ENCODE data around the gene XPR1.
"Not testable (repeated sequence)": the region's sequence is repeated elsewhere in the genome, so short reads cannot be mapped to it uniquely, and the experiment has no call there.

XPR1 gene

DNA sequence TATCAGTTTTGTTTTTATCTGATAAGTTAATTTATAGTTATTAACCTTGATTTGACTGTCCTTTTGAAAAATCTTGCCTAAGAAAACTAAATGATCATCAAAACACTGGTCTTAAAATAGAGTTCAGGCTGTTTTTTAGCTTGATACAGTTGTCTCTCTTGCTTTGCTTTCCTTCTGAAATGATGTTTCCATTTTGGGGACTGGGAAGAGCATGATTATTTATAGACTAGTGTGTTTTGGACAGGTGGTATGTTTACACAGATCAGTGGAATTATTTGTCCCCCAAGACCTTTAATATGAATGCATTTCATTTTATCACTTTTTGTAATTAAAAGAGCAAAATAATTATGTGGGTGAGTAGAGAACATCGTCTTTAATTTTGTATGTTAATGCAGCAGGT lies 90.8 kb downstream of the XPR1 start:
- DNase-seq (ENCODE audit: low spot score) = no peak

DNA sequence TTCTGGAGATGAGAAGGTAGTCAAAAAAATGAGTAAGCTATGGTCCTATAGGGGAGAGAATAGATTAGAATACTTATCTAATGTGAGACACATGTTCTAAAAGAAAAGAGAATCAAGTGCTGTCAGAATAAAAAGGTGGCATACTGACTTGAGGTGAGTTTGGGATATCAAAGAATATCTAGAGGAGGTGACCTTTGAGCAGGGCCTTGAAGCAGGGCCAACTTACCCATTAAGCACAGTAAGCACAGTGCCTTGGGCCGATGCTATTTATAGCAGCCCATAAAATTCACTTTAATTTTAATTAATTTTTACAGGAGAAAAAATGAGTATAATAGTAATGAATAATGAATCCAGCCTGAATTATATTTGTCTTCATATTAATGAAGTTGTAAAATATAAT lies 92.2 kb downstream of the XPR1 start:
- no peak for DNase-seq (ENCODE audit: low spot score)

DNA sequence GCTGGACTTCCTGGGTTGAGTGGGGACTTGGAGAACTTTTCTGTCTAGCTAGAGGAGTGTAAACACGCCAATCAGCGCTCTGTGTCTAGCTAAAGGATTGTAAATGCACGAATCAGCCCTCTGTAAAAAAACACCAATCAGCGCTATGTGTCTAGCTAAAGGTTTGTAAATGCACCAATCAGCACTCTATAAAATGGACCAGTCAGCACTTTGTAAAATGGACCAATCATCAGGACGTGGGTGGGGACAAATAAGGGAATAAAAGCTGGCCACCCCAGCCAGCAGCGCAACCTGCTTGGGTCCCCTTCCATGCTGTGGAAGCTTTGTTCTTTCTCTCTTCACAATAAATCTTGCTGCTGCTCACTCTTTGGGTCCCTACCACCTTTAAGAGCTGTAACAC lies 94.2 kb downstream of the XPR1 start:
- not testable (repeated sequence) for DNase-seq (ENCODE audit: low spot score)

DNA sequence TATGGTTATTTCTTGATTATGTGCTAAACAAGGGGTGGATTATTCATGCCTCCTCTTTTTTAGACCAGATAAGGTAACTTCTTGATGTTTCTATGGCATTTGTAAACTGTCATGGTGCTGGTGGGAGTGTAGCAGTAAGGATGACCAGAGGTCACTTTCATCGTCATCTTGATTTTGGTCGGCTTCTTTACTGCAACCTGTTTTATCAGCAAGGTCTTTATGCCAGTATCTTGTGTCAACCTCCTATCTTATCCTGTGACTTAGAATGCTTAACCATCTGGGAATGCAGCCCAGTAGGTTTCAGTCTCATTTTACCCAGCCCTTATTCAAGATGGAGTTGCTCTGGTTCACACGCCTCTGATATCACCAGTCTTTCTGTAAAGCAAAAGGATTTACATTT lies 95.9 kb downstream of the XPR1 start:
- not testable (repeated sequence) for DNase-seq (ENCODE audit: low spot score)

DNA sequence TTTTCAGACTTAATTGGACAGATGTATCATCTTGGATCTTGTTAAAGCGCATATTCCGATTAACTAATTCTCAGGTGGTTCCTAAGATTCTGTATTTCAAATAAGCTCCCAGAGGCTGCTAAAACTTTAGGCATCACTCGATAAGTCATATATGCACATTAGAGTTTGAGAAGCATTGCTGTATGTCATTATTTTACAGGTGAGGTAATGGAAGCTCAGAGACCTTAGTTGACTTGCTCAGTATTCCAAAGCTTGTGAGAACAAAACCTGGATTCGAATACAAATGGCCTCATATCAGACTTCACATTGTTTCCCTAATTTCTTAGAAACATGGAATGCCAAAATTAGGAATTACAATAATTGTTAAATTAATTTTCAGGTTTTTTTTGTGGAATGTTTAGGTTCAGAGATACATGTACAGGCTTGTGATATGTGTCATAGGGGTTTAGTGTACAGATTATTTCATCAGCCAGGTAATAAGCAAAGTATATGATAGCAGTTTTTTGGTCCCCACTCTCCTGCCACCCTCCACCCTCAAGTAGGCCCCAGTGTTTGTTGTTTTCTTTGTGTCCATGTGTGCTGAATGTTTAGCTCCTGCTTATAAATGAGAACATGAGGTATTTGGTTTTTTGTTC lies 96.8 kb downstream of the XPR1 start:
- DNase-seq (ENCODE audit: low spot score) = no peak

DNA sequence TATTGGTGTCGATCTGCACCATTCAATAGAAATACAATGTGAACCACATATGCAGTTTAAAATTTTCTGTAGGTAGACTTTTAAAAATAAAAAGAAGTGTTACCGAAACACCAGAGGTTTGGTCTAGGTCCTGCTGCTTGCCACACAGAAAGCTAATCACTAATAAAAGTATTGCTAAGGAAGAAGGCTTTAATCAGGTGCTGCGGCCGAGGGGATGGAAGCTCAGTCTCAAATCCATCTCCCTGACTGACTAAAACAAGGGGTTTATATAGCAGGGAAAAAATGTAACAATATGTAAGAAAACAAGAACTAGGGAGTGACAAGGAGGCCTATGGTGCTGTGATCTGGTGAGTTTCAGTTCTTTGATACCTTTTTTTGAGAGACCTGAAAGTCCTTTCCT lies 99.3 kb downstream of the XPR1 start:
- no peak for DNase-seq (ENCODE audit: low spot score)

DNA sequence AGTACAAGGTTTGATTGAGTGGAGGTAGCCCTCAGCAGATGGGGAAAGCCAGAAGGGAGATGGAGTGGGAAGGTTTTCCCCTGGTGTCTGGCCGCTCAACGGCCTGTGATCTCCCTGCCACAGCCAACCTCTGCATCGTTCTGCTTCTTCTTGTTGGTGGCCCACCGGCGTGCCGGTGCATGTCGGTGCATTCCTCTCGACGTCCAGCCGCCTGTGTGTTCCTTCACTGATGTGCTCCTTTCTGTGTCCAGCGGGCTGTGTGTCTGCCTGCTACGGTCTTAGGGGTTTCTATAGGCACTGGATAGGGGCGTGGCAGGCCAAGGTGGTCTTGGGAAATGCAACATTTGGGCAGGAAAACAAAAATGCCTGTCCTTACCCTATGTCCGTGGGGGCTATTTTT lies 101.0 kb downstream of the XPR1 start:
- no peak for DNase-seq (ENCODE audit: low spot score)

DNA sequence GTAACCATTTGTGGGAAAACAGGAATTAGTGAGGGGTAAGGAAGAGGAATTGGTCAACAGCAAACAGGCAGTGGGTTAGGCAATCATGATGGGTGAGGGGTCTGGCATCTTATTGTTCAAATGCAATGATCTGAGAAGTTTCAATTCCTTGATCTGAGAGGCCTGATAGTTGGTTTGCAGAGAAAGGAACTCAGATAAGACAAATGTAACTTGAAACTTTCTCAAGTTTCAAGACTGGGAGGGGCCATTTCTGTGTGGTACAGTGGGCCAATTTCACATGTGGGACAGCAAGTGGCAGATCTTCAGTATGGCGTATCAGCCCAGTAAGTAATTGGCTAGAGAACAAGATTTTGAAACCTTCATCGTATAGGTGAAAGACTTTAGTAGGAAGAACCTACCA lies 102.5 kb downstream of the XPR1 start:
- DNase-seq (ENCODE audit: low spot score) = no peak

DNA sequence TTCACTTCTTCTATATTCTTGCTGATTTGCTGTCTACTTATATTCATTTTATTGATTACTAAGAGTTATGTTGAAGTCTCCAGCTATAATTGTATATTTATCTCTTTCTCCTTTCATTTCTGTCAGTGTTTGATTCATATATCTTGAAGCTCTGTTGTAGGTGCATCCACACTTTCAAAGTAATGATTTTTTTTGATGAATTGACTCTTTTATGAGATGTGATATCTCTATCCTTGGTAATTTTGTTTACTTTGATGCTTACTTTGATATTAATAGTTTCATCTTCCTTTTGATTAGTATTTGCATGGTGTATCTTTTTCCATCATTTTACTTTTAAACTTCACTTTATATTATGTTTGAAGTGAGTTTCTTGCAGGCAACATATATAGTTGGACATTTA lies 110.8 kb downstream of the XPR1 start:
- DNase-seq (ENCODE audit: low spot score) = no peak

DNA sequence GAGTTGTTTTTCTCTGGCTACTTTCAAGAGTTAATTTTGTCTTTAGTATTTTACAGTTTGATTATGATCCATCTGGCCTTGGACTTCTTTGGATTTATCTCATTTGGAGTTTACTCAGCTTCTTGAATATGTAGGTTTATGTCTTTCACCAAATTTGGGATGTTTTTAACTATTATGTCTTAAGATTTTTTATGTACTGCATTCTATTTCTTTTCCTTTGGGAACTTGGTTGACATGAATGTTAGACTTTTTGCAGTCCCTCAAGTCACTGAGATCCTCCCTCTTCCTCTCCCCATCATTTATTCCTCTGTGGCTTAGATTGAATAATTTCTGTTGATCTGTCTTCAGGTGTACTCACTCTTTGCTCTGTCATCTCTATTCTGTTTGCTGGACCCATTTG lies 112.0 kb downstream of the XPR1 start:
- DNase-seq (ENCODE audit: low spot score) = no peak

DNA sequence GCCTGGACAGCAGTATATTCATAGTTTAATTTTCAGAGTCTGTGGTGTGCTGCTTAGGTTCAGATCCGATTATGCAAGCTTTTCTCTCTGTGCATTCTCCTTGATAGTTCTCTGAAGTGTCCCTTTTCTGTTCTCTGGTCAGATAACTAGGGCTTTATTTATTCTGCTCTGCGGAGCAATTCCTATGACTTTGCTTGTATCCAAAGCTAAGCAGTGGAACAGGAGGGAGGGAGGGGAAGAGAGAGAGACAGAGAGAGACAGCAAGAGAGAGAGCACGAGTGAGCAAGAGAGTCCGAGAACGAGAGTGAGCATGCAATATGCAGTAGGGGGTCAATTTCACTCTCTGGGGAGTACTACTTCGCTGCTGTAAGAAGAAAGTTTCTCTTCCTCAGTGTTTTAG lies 113.3 kb downstream of the XPR1 start:
- no peak for DNase-seq (ENCODE audit: low spot score)

DNA sequence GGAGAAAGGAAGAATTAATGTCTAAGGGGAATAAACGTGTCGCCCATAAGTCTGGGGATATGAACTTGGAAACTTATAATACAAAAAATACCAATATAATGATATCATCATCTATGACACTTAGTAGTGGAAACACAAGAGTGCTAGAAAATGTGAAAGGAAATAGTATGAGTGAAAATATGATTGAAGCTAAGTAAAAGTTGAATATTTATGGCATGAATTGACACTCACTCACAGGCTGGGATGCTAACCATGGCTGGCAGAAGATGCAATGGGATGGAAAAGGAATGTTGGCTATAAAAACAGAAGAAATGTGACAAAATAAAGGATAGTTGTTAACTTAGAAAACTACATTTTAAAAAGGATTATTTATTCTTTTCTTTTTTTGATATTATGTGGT lies 120.1 kb downstream of the XPR1 start:
- DNase-seq (ENCODE audit: low spot score) = no peak

DNA sequence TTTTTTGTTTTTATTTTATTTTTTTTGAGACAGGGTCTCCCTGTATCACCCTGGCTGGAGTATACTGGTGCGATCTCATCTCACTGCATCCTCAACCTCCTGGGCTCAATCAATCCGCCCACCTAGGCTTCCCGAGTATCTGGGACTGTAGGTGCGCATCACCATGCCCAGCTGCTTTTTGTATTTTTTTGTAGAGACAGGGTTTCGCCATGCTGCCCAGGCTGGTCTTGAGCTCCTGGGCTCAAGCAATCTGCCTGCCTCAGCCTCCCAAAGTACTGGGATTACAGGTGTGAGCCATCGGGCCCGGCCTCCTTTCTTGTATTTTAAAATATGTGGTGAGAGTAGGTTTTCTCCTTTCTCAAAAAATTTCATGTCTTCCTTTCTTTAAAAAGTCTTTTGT lies 122.6 kb downstream of the XPR1 start:
- no peak for DNase-seq (ENCODE audit: low spot score)

DNA sequence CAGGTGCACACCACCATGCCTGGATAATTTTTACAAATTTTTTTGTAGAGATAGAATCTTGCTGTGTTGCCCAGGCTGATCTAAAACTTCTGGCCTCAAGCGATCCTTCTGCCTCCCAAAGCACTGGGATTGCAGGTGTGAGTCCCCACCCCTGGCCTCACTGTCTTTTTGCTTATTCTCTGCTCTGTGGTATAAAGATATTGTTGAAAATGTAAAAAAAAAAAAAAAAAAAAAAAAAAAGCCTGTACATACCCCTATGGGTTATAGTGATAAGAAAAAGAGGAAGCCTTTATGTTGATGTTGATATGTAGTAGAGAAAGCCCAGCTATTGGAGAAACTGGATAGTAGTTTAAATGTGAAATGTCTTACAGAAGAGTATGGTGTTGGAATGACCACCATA lies 125.8 kb downstream of the XPR1 start:
- DNase-seq (ENCODE audit: low spot score) = no peak

DNA sequence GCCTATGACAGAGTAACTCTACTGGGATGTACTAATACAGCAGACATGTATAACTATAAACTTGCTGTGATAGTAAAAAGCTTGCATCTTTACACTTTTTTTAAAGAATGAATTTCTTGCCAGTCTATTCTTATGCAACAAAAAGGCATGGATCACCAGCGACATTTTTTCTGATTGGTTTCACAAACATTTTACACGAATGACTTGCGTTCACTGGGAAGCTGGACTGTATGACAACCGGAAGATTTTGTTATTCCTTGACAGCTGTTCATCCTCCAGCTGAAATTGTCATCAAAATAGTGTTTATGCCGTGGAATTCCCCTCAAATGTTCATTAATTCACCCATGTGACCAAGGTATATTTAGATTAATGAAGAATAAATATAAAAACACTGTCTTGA lies 131.0 kb downstream of the XPR1 start:
- DNase-seq (ENCODE audit: low spot score) = no peak

DNA sequence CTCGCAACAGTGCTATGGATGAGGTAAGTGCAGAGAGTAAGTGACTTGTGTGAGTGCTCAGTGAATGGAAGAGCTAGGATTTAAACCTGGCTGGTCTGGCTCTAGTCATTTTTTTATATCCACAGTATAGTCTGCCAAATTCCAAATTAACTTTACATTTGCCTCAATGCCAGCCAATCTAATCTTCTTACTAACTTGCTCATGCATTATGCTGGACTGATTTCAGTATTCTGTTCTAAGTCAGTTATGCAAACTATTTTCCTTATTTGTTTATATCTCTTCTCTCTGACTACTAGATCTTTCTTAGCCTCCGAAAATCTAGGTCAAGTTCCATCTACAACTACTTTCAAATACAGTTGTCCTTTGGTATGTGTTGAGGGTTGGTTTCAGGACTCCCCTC lies 133.3 kb downstream of the XPR1 start:
- no peak for DNase-seq (ENCODE audit: low spot score)

DNA sequence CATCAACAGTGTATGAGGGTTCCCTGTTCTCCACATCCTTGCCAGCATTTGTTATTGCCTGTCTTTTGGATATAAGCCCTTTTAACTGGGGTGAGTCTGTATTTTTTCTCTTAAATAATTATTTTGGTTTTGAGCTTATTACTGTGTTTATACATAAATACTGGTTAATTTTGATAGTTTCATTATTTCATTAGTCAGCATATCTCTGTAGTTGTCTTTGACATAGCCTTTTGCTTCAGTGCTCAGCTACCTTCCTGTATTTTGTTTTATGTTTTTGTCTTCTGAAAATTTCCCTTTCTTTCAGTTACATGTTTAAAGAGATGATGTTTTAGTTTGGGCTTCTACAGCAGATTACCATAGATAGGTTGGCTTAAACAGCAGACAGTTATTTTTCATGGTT lies 138.1 kb downstream of the XPR1 start:
- DNase-seq (ENCODE audit: low spot score) = no peak

DNA sequence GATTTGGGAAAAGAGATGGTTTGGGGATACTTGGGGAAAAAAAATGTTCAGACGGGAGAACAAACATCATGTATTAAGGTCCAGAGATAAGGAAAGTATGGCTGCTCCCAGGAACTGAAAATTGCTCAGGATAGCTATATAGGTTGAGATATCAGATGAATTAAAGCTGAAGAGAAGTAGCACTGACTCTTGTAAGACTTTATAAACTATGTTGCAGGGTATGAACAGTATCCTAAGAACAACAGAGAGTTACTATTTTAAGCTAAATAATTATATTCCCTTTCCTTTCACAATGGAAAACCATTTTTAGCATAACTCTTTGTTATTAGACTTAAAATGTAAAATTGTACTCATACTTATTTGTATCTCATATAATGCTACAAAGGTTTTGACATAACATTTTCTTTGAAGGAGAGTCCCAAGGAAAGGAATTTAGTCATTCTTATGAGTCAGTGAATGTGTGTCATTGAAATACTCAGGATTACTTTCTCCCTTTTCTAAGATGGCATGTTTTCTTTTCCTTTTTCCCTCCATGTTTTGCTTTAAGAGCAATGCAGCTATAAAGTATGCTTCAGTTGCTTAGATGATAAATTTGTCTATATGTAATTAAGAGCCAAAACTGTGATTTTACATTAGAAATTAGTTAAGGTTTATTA lies 141.5 kb downstream of the XPR1 start:
- DNase-seq (ENCODE audit: low spot score) = no peak

DNA sequence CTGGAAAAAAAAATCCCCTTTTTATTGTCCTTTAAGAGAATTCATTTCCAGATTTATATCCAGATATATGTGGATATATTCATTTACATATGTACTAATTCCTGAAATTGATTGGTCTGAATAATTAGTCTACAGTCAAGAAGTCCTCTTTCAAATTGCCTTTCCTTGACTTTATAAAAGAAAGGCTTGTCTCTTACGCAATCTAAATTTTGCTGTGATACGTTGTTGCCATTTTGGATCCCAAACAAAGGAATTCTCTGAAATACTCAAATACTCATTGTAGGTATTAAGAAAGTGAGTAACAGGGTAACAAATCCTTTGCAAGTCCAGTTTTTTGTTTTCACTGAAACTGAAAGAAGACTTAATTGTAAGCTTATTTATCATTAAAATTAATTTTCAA lies 144.0 kb downstream of the XPR1 start:
- no peak for DNase-seq (ENCODE audit: low spot score)

DNA sequence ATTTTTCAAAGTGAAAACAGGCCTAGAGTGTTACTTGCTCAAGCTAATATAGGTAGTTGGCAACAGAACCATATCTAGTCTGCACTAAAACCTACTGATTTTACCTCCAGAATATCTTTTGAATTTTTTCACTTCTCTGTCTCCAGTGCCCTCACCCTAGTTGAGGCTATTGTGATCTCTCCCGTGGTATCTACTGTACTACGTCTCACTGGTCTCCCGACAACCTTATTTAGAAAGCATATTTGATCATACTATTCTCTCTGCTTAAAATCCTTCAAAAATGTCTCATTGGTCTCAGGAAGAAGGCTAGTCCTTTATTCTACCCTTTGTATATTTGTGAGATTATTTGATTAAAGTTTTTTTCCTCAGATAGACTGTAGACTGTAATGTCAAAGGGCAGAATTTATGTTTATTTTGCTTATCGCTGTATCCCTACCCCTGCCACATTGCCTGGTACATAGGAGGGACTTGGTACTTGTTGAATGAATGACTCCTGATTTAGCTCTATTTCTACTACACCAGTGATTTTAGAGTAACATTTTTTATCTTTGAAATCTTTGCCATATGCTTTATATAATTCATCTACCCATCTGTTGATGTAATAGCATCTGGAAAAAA lies 145.4 kb downstream of the XPR1 start:
- no peak for DNase-seq (ENCODE audit: low spot score)

DNA sequence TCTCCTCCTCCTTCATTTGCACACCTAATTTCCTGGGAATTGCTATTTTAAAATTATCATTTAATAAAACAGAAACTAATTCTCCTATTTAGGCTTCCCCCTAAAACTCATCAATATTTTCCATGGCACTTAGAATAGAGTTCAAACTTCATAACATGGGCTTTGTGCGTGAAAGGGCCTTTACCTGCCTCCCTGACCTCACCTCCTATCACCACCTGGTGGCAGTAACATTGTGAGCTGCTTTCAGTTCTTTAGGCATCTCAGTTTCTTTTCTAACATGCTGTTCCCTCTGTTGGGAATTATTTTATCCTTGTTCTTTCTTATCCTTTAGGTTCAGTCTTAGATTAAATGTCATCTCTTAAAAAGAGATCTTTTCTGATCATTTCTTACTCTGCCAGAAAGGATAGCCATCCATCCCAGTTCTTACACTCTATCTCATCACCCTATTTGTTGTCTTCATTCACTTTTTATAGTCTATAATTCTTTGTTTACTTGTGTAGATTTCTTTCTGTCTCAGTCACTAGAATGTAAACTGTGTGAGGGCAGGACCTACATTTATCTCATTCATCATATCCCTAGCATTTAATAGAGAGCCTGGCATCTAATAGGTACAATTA lies 147.1 kb downstream of the XPR1 start:
- DNase-seq (ENCODE audit: low spot score) = no peak

DNA sequence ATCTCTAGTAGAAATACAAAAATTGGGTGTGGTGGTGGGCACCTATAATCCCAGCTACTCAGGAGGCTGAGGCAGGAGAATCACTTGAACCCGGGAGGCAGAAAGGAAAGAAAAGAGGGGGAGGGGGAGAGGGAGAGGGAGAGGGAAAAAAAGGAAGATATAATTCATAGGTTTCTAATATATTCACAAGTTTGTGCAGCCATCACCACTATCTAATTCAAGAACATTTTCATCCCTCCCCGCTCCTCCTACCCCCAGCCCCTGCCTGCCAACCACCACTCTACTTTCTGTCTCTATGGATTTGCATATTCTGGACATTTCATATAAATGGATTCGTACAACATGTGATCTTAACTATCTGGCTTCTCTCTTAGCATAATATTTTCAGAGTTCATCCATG lies 147.8 kb downstream of the XPR1 start:
- DNase-seq (ENCODE audit: low spot score) = no peak

DNA sequence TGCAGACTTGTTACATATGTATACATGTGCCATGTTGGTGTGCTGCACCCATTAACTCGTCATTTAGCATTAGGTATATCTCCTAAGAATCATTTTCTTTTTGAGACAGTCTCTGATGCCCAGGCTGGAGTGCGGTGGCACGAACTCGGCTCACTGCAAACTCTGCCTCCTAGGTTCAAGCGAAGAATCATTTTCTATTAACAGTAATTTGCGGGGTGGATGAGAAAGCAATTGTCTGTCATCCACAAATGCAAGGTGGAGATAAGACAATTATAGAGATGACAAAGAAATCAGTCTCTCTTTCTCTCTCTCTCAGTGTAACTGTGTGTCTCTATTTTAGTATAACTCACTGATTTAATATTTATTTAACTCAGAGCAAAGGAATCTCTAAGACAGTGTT lies 149.9 kb downstream of the XPR1 start:
- no peak for DNase-seq (ENCODE audit: low spot score)

All from Ammon's horn (tissue), 1 donor.